WI38 (cell line): Measurements from ENCODE around the gene FGF14.

Experiments used
- H3K4me3 ChIP-seq: 2 replicates; pipeline ENCODE4 v1.5.1; 2011; ENCODE audit warnings: low read depth, mild to moderate bottlenecking, control low read depth, low read length
- TF ChIP-seq, protein P1 (sequence below): IDR thresholded peaks from 2 replicates; pipeline ENCODE4 v1.5.1; 2012; ENCODE audit warnings: low read depth, mild to moderate bottlenecking, control low read depth, low read length

The FGF14 gene

DNA sequence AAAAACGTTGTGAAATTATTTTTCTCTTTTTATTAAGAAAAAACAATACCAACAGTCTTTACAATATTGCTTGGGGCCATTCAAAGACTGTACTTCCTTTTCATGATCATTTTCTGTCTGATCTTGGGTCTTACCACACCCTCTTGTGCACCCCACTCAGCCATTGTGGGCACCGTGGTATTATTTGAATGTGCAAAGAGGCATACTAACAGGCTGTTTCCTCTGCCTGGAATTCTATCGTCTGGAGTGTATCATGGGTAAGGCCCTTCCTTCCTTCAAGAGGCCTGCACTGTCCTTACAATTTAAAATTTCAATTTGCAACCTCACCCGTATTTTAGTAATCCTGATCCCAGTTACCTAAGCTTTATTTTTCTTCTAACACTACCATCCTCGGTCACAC lies 76.5 kb downstream of the FGF14 start:
- H3K4me3 ChIP-seq = no peak overlapping the region
- TF ChIP-seq, protein P1, sequence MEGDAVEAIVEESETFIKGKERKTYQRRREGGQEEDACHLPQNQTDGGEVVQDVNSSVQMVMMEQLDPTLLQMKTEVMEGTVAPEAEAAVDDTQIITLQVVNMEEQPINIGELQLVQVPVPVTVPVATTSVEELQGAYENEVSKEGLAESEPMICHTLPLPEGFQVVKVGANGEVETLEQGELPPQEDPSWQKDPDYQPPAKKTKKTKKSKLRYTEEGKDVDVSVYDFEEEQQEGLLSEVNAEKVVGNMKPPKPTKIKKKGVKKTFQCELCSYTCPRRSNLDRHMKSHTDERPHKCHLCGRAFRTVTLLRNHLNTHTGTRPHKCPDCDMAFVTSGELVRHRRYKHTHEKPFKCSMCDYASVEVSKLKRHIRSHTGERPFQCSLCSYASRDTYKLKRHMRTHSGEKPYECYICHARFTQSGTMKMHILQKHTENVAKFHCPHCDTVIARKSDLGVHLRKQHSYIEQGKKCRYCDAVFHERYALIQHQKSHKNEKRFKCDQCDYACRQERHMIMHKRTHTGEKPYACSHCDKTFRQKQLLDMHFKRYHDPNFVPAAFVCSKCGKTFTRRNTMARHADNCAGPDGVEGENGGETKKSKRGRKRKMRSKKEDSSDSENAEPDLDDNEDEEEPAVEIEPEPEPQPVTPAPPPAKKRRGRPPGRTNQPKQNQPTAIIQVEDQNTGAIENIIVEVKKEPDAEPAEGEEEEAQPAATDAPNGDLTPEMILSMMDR = no peak

DNA sequence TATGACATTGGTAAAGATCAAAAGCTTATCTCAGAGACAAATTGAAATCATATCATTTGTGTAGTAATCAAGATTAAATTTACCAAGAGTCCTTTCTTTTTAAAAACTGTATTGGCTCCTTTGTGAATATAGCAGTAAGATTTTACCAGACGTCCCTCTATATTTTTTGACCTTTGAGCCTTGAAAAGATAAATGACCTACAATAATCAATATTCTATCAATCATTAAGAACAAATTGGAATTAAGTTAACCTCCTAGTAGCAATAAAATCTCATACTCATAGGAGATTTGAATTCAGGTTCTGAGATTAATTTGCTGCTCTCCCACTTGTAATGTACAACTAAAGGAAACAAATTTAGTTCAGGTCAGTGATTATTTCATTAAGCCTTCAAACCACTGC lies 78.3 kb downstream of the FGF14 start:
- TF ChIP-seq, protein P1 = no peak
- no peak overlapping the region for H3K4me3 ChIP-seq

DNA sequence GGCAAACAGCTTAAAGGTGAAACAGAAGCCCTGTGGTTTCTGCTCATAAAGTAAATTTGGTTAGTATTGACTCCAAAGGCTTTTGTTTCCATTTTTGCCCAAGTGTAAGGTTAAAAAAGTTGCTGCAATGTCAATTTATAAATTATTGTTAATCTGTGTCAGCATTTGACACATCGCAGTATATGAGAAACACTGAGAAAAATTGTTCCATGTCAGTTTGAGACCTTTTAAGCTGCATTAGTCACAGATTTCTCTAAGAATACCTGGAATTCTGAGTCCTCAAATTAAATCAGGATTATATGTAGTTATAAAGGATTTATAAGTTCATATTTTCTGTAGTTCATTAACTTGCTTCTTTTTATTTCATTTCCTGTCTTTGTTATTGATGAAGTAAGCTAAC lies 78.8 kb downstream of the FGF14 start:
- no peak overlapping the region for H3K4me3 ChIP-seq
- TF ChIP-seq, protein P1 = no peak

DNA sequence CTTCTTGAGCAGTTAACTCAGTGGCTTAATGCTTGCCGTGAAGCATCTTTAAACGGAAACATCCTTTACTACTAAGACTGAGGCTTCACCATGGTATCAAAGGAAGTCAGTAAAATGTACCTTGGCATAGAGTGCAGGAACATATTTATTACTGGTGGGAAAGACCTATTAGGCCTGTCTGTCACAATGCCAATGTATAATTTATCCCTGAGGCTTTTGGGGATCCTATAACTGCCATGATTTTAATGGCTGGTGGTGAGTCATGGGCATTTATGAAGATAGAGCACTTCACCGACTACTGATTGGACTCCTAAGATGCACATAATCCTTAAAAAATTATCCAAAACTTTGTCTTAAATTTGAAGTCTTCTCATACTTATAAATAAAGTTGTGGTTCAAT lies 79.6 kb downstream of the FGF14 start:
- TF ChIP-seq, protein P1 = no peak
- H3K4me3 ChIP-seq = no peak overlapping the region

DNA sequence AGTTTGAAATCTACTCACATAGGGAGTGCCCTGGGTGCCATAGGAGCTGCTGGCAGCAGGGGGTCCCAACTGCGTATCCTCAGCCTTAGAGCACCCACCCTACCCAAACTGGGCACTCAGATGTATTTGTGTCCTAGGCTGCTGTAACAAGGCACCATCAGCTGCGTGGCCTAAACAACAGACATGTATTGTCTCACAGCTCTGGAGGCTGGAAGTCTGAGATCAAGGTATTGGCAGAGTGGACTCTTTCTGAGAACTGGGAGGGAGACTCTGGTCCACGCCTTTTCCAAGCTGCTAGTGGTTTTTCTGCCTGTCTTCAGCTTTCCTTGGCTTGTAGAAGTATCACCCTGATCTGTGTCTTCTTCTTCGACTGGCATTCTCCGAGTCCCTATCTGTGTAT lies 83.6 kb downstream of the FGF14 start:
- TF ChIP-seq, protein P1 = no peak

DNA sequence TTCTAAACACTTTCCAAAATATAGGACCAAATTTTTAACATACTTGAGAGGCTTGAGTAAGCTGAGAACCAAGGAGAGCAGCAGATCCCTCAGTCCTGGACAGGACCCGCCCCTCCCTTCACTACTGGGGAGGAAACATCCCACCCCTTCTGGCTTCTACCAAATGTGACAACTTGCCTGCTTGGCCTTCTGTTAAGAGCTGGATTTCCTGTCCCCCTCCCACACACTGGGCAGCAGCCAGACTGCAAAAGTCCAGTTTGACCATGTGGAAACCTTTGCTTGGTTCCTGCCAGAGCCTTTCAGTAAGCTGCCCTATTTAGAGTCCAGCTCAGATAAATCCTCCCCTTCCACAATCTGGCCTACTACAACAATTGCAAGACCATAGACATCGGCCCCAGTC lies 84.3 kb downstream of the FGF14 start:
- TF ChIP-seq, protein P1 = no peak
- no peak overlapping the region for H3K4me3 ChIP-seq

More for the DNA sequence above, 83.6 kb downstream of the FGF14 start:
- no peak overlapping the region for H3K4me3 ChIP-seq

DNA sequence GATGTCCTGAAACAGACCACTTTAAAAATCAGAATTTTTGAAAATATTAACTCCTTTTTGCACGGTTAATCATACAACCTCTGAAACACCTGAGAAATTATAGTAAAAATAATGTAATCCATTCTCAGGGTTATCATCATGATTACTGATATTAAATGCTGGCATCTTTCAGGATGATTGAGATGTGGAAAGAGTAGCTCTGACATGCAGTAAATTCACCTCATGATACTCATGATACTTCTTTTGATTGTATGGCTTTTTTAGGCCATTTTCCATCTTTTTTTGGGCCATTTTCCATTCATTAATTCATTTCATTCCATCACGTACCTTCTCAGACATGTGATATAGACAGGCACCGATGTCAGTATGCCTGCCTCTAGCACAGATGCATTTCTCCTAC lies 85.1 kb downstream of the FGF14 start:
- TF ChIP-seq, protein P1 = no peak
- H3K4me3 ChIP-seq = no peak overlapping the region
